Trophoblast cell (in vitro differentiated cells and primary cell): ENCODE results near the gene PRPF31.

Experiments
- DNase-seq, 2 donors: peaks; one replicate each; pipeline ENCODE4 v3.0.0-alpha.2; 2016
- H2AFZ ChIP-seq: 2 replicates; pipeline ENCODE4 v1.6.1; 2013; ENCODE audit warnings: low read length, moderate library complexity, mild to moderate bottlenecking; ENCODE audit not compliant: insufficient read depth, poor library complexity
- H2AK5ac ChIP-seq: 2 replicates; pipeline ENCODE4 v1.6.1; 2013; ENCODE audit warnings: mild to moderate bottlenecking, low read length
- H2BK120ac ChIP-seq: 2 replicates; pipeline ENCODE4 v1.6.1; 2013; ENCODE audit warnings: low read length, mild to moderate bottlenecking, moderate library complexity; ENCODE audit not compliant: insufficient read depth, poor library complexity
- H2BK12ac ChIP-seq: 2 replicates; pipeline ENCODE4 v1.6.1; 2013; ENCODE audit warnings: mild to moderate bottlenecking, low read length, moderate library complexity
- H2BK5ac ChIP-seq: 2 replicates; pipeline ENCODE4 v1.6.1; 2013; ENCODE audit warnings: low read length, low read depth, moderate library complexity, mild to moderate bottlenecking; ENCODE audit not compliant: poor library complexity
- H3K14ac ChIP-seq: 2 replicates; pipeline ENCODE4 v1.6.1; 2013; ENCODE audit warnings: mild to moderate bottlenecking, low read length
- H3K18ac ChIP-seq: 2 replicates; pipeline ENCODE4 v1.6.1; 2013; ENCODE audit warnings: mild to moderate bottlenecking, low read length
- H3K23ac ChIP-seq: 2 replicates; pipeline ENCODE4 v1.6.1; 2013; ENCODE audit warnings: low read length
- H3K27ac ChIP-seq: 2 replicates; pipeline ENCODE4 v1.5.1; 2013; ENCODE audit warnings: low read depth, mild to moderate bottlenecking, inconsistent platforms, low read length, moderate library complexity
- H3K27me3 ChIP-seq: 2 replicates; pipeline ENCODE4 v1.6.1; 2013; ENCODE audit warnings: inconsistent platforms, mild to moderate bottlenecking, low read length, moderate library complexity; ENCODE audit not compliant: insufficient read depth
- H3K36me3 ChIP-seq, 2 experiments: 1 replicate in 1 of 2; 2 replicates in 1 of 2; pipeline ENCODE4 v1.6.1; 2013; ENCODE audit warnings: low read length in 2 of 2, mild to moderate bottlenecking in 2 of 2, moderate library complexity in 1 of 2; ENCODE audit not compliant: insufficient read depth in 2 of 2, control insufficient read depth in 1 of 2
- H3K4ac ChIP-seq: 2 replicates; pipeline ENCODE4 v1.6.1; 2013; ENCODE audit warnings: low read depth, mild to moderate bottlenecking, low read length, moderate library complexity
- H3K4me1 ChIP-seq, 2 experiments: 1 replicate in 1 of 2; 2 replicates in 1 of 2; pipeline ENCODE4 v1.6.1; 2013; ENCODE audit warnings: low read length in 2 of 2, mild to moderate bottlenecking in 2 of 2, moderate library complexity in 1 of 2; ENCODE audit not compliant: insufficient read depth in 2 of 2, control insufficient read depth in 1 of 2
- H3K4me2 ChIP-seq: 2 replicates; pipeline ENCODE4 v1.6.1; 2013; ENCODE audit warnings: inconsistent platforms, mild to moderate bottlenecking, low read length, moderate library complexity
- H3K4me3 ChIP-seq: 2 replicates; pipeline ENCODE4 v1.5.1; 2013; ENCODE audit warnings: mild to moderate bottlenecking, low read depth, low read length, inconsistent platforms
- H3K79me1 ChIP-seq: one replicate; pipeline ENCODE4 v1.6.1; 2013; ENCODE audit warnings: low read length
- H3K79me2 ChIP-seq: 2 replicates; pipeline ENCODE4 v1.6.1; 2013; ENCODE audit warnings: low read length, mild to moderate bottlenecking; ENCODE audit not compliant: control insufficient read depth, insufficient read depth, poor library complexity
- H3K9ac ChIP-seq: 2 replicates; pipeline ENCODE4 v1.6.1; 2013; ENCODE audit warnings: mild to moderate bottlenecking, low read length
- H3K9me3 ChIP-seq: 2 replicates; pipeline ENCODE4 v1.6.1; 2013; ENCODE audit warnings: low read depth, mild to moderate bottlenecking, control low read depth, inconsistent platforms, low read length; ENCODE audit not compliant: insufficient read depth
- H4K12ac ChIP-seq: 2 replicates; pipeline ENCODE4 v1.6.1; 2013; ENCODE audit warnings: low read depth, mild to moderate bottlenecking, low read length, moderate library complexity
- H4K8ac ChIP-seq: 2 replicates; pipeline ENCODE4 v1.6.1; 2013; ENCODE audit warnings: low read depth, mild to moderate bottlenecking, low read length, moderate library complexity
- H4K91ac ChIP-seq: one replicate; pipeline ENCODE4 v1.6.1; 2013; ENCODE audit warnings: low read depth, mild to moderate bottlenecking, low read length, moderate library complexity
- WGBS: extraction: QIAGEN DNeasy Blood & Tissue Kit; methylation state at CpG from one replicate; pipeline ENCODE4 v1.1.7; 2013; ENCODE audit warnings: missing lambda C conversion rate; ENCODE audit not compliant: insufficient read length, insufficient coverage; ENCODE audit errors: extremely low coverage; 5-methylcytosine and 5-hydroxymethylcytosine counted together

The PRPF31 gene

DNA sequence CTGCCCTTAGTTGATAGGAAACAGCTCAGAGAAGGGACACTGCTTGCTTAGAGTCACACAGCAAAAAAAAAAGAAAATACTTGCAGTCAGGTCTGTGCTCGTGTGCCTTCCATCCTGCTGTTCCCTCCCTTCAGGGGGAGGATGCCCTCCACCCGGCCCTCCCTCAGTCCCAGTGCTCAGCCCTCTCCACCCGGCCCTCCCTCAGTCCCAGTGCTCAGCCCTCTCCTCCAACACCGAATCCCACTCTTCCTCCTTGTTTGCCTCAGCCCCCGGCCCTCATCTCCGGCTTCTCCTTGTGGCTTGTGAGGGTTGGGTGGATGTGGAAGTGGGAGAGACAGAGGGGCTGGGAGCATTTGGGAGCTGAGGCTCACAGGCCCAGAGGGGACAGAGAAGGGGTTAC, 5.9 kb upstream of the PRPF31 start:
- Histone ChIP-seq H3K14ac (no peak overlapping the region), H3K36me3 (peaks cover 60 to 63% of the 10 kb centered on the region in 2 experiments), H3K27me3 (no peaks in the 10 kb centered on the region), H4K91ac (no peak overlapping the region), H4K12ac (no peak overlapping the region), H2BK12ac (no peak overlapping the region), H3K9me3 (no peaks in the 10 kb centered on the region), H3K4me2 (no peak overlapping the region), H3K9ac (no peak overlapping the region), H3K18ac (no peak overlapping the region), H3K27ac (no peak overlapping the region), H2BK120ac (no peak overlapping the region), H3K4ac (no peak overlapping the region), H2BK5ac (no peak overlapping the region), H3K79me2 (peaks cover 5% of the 10 kb centered on the region), H3K79me1 (peaks cover 4% of the 10 kb centered on the region), H2AK5ac (no peak overlapping the region), H3K4me3 (no peak overlapping the region), H3K4me1 (peaks cover 6 to 7% of the 10 kb centered on the region in 2 experiments), H2AFZ (no peak overlapping the region), H4K8ac (no peak overlapping the region), H3K23ac (no peak overlapping the region)
- WGBS: no CpG with 5 or more reads among the region's 6 CpGs
- DNase-seq: no peak

DNA sequence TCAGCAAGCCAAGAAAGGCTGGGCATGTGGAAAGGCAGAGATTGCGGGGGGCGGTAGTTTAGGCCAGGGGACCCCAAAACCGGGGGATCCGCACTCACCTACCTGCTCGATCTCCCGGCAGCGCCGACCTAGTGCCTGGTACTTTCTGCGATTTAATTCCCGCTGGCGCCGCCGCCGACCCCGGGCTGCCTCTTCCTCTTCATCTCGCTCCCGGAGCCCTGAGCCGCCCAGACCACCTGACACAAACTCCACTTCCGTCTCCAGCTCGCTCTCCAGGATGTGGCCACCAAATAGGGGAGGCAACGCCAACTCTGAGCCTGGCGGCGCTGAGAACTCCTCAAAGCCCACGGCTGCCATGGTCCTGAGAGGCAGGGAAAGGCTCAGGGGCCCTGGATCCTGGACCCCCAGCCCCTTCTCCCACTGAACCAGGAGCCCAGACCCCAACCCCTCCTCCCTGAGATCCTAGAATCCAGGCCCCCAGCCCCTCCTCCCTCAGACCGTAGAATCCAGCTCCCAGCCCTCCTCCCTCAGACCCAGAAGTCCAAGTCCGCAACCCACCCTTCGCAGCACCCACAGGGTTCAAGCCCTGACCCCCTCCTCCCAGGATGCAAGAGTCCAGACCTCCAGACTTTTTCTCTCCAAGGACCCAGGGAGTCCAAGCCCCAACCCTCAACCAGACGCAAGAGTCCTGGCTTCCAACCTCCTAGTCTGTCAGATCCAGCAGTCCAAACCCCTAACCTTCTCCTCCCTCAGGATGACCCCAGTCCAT, 1.0 kb upstream of the PRPF31 start:
- H2AK5ac ChIP-seq: peak overlapping the region; percentile 85
- H3K23ac ChIP-seq: no peak overlapping the region
- peak overlapping the region; percentile 56 for H2AFZ ChIP-seq
- peak overlapping the region; percentile 72 for H4K91ac ChIP-seq
- peak in 1 of 2 donors; percentile 8 for DNase-seq
- peak overlapping the region; percentile 64 for H3K14ac ChIP-seq
- no peaks in the 10 kb centered on the region for H3K27me3 ChIP-seq
- peak overlapping the region; percentile 73 for H3K4me2 ChIP-seq
- peaks cover 9% of the 10 kb centered on the region for H3K79me2 ChIP-seq
- peak overlapping the region; percentile 68 for H4K12ac ChIP-seq
- H3K4me1 ChIP-seq: peaks cover 8 to 10% of the 10 kb centered on the region in 2 experiments
- H2BK12ac ChIP-seq: no peak overlapping the region
- H3K79me1 ChIP-seq: peaks cover 10% of the 10 kb centered on the region
- H3K36me3 ChIP-seq: peaks cover 29 to 31% of the 10 kb centered on the region in 2 experiments
- H4K8ac ChIP-seq: peak overlapping the region; percentile 92
- no peaks in the 10 kb centered on the region for H3K9me3 ChIP-seq
- peak overlapping the region; percentile 35 for H3K9ac ChIP-seq
- peak overlapping the region; percentile 39 for H3K4ac ChIP-seq
- WGBS: no CpG with 5 or more reads among the region's 28 CpGs
- H3K4me3 ChIP-seq: peak overlapping the region; percentile 87
- H2BK5ac ChIP-seq: no peak overlapping the region
- H3K18ac ChIP-seq: peak overlapping the region; percentile 51
- H3K27ac ChIP-seq: no peak overlapping the region
- H2BK120ac ChIP-seq: peak overlapping the region; percentile 20

DNA sequence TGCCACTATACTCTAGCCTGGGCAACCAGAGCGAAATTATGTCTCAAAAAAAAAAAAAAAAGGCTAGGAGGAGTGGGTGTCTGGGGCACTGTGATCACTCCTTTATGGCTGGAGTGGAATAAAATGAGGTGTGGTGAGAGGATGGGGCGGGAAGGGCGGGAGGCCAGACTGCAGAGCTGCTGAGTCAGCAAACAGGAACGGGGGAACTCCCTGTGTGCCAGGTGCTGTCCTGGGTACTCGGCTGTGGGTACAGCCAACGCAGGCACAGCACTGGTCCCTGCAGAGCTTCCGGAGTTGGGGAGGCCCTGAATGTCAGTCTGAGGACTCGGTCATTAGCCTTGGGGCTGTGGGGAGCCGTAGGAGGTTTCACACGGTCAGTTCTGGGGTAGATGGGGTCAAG, 5.7 kb downstream of the PRPF31 start:
- no peak overlapping the region for H3K14ac ChIP-seq
- no peak overlapping the region for H2AK5ac ChIP-seq
- H3K4ac ChIP-seq: no peak overlapping the region
- no peak overlapping the region for H3K4me3 ChIP-seq
- DNase-seq: no peak
- H3K27me3 ChIP-seq: no peaks in the 10 kb centered on the region
- no peak overlapping the region for H2BK120ac ChIP-seq
- no peak overlapping the region for H3K9ac ChIP-seq
- H4K12ac ChIP-seq: no peak overlapping the region
- no peak overlapping the region for H2BK5ac ChIP-seq
- no peak overlapping the region for H4K91ac ChIP-seq
- peaks cover 68 to 71% of the 10 kb centered on the region in 2 experiments for H3K36me3 ChIP-seq
- no CpG with 5 or more reads among the region's 10 CpGs for WGBS
- no peaks in the 10 kb centered on the region for H3K79me2 ChIP-seq
- no peak overlapping the region for H3K23ac ChIP-seq
- H3K79me1 ChIP-seq: no peaks in the 10 kb centered on the region
- peaks cover 1% of the 10 kb centered on the region for H3K9me3 ChIP-seq
- no peak overlapping the region for H3K27ac ChIP-seq
- no peak overlapping the region for H2BK12ac ChIP-seq
- H3K4me2 ChIP-seq: no peak overlapping the region
- no peak overlapping the region for H4K8ac ChIP-seq
- H2AFZ ChIP-seq: no peak overlapping the region
- H3K18ac ChIP-seq: no peak overlapping the region
- H3K4me1 ChIP-seq: peaks cover 0 to 4% of the 10 kb centered on the region in 2 experiments

DNA sequence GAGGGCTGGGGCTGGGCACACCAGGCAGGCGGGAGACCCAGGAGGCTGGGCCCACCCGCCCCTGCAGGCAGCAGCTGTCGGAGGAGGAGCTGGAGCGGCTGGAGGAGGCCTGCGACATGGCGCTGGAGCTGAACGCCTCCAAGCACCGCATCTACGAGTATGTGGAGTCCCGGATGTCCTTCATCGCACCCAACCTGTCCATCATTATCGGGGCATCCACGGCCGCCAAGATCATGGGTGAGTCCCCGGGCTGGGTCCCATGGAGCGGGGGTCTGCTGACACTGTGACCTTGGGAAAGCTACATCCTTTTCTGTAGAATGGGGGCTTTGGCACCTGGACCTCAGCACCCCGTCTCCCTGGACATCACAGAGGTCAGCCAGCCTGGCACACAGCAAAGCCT, 8.1 kb downstream of the PRPF31 start:
- Histone ChIP-seq H3K79me1 (no peaks in the 10 kb centered on the region), H2BK12ac (no peak overlapping the region), H3K18ac (no peak overlapping the region), H2BK5ac (no peak overlapping the region), H4K12ac (no peak overlapping the region), H2AFZ (no peak overlapping the region), H3K4ac (no peak overlapping the region), H3K36me3 (peaks cover 83 to 89% of the 10 kb centered on the region in 2 experiments), H3K4me1 (no peaks in the 10 kb centered on the region), H2BK120ac (no peak overlapping the region), H3K27me3 (no peaks in the 10 kb centered on the region), H3K4me3 (no peak overlapping the region), H2AK5ac (no peak overlapping the region), H4K91ac (no peak overlapping the region), H3K23ac (no peak overlapping the region), H3K27ac (no peak overlapping the region), H3K4me2 (no peak overlapping the region), H3K9ac (no peak overlapping the region), H3K14ac (no peak overlapping the region), H4K8ac (no peak overlapping the region), H3K9me3 (peaks cover 1% of the 10 kb centered on the region), H3K79me2 (no peaks in the 10 kb centered on the region)
- WGBS: no CpG with 5 or more reads among the region's 17 CpGs
- DNase-seq: no peak
